Suprapubic skin (tissue), 4 donors: ENCODE measurements around the gene MLEC.

Experiments used
- EP300 ChIP-seq: sonication (generic); formaldehyde crosslinking; IDR thresholded peaks from one replicate; pipeline ENCODE4 v1.6.1; 2017; ENCODE audit warnings: antibody characterized with exemption
- POLR2A ChIP-seq, 2 donors: fragments of 450-650 bp; IDR thresholded peaks; one replicate each; pipeline ENCODE4 v1.6.1; 2017; ENCODE audit warnings: antibody characterized with exemption in 2 of 2, mild to moderate bottlenecking in 2 of 2, moderate library complexity in 2 of 2
- POLR2AphosphoS5 ChIP-seq, 3 donors: sonication (generic); formaldehyde crosslinking; IDR thresholded peaks; one replicate each; pipeline ENCODE4 v1.6.1; 2017; ENCODE audit warnings: antibody characterized with exemption in 3 of 3
- TF ChIP-seq, protein P1 (sequence below), 2 donors: fragments of 200-600 bp in 1 of 2; fragments of 450-650 bp in 1 of 2; sonication (generic) in 1 of 2; IDR thresholded peaks; one replicate each; pipeline ENCODE4 v1.5.1; 2016 to 2019; ENCODE audit warnings: antibody characterized with exemption in 2 of 2, mild to moderate bottlenecking in 1 of 2, moderate library complexity in 1 of 2

GRCh38 chr12:120734210-120734609 lies 47.3 kb downstream of the MLEC start:
- TF ChIP-seq, protein P1, sequence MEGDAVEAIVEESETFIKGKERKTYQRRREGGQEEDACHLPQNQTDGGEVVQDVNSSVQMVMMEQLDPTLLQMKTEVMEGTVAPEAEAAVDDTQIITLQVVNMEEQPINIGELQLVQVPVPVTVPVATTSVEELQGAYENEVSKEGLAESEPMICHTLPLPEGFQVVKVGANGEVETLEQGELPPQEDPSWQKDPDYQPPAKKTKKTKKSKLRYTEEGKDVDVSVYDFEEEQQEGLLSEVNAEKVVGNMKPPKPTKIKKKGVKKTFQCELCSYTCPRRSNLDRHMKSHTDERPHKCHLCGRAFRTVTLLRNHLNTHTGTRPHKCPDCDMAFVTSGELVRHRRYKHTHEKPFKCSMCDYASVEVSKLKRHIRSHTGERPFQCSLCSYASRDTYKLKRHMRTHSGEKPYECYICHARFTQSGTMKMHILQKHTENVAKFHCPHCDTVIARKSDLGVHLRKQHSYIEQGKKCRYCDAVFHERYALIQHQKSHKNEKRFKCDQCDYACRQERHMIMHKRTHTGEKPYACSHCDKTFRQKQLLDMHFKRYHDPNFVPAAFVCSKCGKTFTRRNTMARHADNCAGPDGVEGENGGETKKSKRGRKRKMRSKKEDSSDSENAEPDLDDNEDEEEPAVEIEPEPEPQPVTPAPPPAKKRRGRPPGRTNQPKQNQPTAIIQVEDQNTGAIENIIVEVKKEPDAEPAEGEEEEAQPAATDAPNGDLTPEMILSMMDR (IDR thresholded peaks at IDR 0.05) = no peak
- no peak for TF ChIP-seq POLR2A (IDR thresholded peaks at IDR 0.05)
- no peak for TF ChIP-seq POLR2AphosphoS5 (IDR thresholded peaks at IDR 0.05)
- TF ChIP-seq EP300 = no peak
